Measurements from ENCODE around the gene NBPF1.
"Not testable (repeated sequence)": the region's sequence is repeated elsewhere in the genome, so short reads cannot be mapped to it uniquely, and the experiment has no call there.

Gene NBPF1

GRCh38 chr1:16641159-16641975 is 28.0 kb upstream of the NBPF1 start:
- DNase-seq (ENCODE audit: low read depth): not testable (repeated sequence)

- DNase-seq (ENCODE audit: low read depth): not testable (repeated sequence)
Measured at GRCh38 chr1:16639091-16640031, 26.0 kb upstream of the NBPF1 start.

GRCh38 chr1:16637941-16638778 is 24.8 kb upstream of the NBPF1 start:
- not testable (repeated sequence) for DNase-seq (ENCODE audit: low read depth)

- DNase-seq (ENCODE audit: low read depth): not testable (repeated sequence)
Measured at GRCh38 chr1:16636551-16637195, 23.3 kb upstream of the NBPF1 start.

GRCh38 chr1:16635959-16636358 is 22.6 kb upstream of the NBPF1 start:
- not testable (repeated sequence) for DNase-seq (ENCODE audit: low read depth)

GRCh38 chr1:16633540-16634282 is 20.3 kb upstream of the NBPF1 start:
- DNase-seq (ENCODE audit: low read depth): not testable (repeated sequence)

GRCh38 chr1:16632044-16632850 is 18.9 kb upstream of the NBPF1 start:
- not testable (repeated sequence) for DNase-seq (ENCODE audit: low read depth)

- DNase-seq (ENCODE audit: low read depth): no peak
Measured at GRCh38 chr1:16631248-16632043, 18.1 kb upstream of the NBPF1 start.

GRCh38 chr1:16630661-16631247 is 17.4 kb upstream of the NBPF1 start:
- DNase-seq (ENCODE audit: low read depth): no peak

GRCh38 chr1:16629916-16630530 is 16.7 kb upstream of the NBPF1 start:
- DNase-seq (ENCODE audit: low read depth): not testable (repeated sequence)

GRCh38 chr1:16628361-16629111 is 15.2 kb upstream of the NBPF1 start:
- no peak for DNase-seq (ENCODE audit: low read depth)

- DNase-seq (ENCODE audit: low read depth): not testable (repeated sequence)
Measured at GRCh38 chr1:16626409-16626983, 13.1 kb upstream of the NBPF1 start.

- no peak for DNase-seq (ENCODE audit: low read depth)
Measured at GRCh38 chr1:16625497-16626408, 12.4 kb upstream of the NBPF1 start.

- not testable (repeated sequence) for DNase-seq (ENCODE audit: low read depth)
Measured at GRCh38 chr1:16623812-16624719, 10.7 kb upstream of the NBPF1 start.

- not testable (repeated sequence) for DNase-seq (ENCODE audit: low read depth)
Measured at GRCh38 chr1:16623337-16623736, 10.0 kb upstream of the NBPF1 start.
